22Rv1 (cell line): ENCODE measurements around the gene MICU1.
A peak's percentile ranks its signal among the peaks of the same experiment; 100 is the strongest.

Source experiments
- CTCF ChIP-seq: fragments of 450-650 bp; IDR thresholded peaks from 2 replicates; pipeline ENCODE4 v1.5.1; 2017; ENCODE audit warnings: mild to moderate bottlenecking
- ZFX ChIP-seq: fragments of 450-650 bp; IDR thresholded peaks from 2 replicates; pipeline ENCODE4 v1.6.1; 2017; ENCODE audit warnings: antibody characterized with exemption, borderline replicate concordance

DNA sequence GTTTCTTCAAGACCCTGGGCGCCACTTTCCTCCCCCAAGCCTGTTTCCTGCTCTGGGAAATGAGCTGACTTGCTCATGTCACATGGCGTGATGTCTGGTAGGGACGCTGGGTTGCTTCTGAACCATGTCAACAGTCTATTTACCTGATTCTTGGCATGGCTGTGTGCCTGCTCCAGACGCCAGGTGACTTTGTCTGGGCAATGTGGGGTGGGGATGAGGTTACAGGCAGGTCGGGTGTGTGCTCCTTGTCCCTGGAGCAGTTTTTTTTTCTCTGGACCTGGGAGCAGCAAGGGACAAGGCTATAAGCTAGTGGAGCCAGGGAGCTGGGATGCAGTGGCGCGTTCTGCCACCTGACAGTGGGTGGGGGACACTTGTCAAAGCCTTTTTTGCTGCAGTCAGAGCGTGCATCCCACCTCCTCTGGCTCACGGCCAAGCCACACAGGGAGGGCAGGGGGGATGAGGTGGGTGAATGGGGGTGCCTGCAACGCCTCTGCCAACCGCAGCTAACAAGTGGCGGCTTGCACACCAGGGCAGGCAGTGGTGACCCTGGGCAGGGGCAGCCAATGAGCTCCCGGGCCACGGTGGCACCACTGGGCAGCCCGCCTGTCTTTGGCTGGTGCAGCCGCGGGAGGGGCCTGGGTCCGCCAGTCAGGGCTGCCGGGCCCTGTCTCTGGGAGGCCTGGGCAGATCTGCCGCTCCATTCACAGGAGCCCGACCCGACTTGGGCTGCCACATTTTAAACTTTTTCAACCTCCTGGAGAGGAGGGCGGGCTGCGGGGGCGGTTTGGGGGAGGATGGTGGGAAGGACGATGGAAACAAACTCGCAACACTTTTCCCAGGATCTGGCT lies 294.1 kb downstream of the MICU1 start:
- TF ChIP-seq CTCF (peak; percentile 58), ZFX (no peak)
